MCF 10A (cell line): ENCODE results near the gene ZNF587B. TPM values are rescaled to one million over a fixed set of nuclear protein-coding genes. Genes with fewer than 3 reads are reported as not detected.
"Not testable (repeated sequence)": the region's sequence is repeated elsewhere in the genome, so short reads cannot be mapped to it uniquely, and the experiment has no call there.

Experiments
- BruUV-seq: library from RNA; stranded (reverse); fragments of 400-500 nt; replicated peaks from 2 replicates; lab custom pipeline; 2021; lab: Mats Ljungman, UMichigan
- CTCF ChIA-PET: fragments of 300-600 bp; sonication (Branson Sonifier 250); formaldehyde crosslinking; extraction: SDS; loops from one replicate; lab custom pipeline; 2021; ENCODE audit warnings: antibody characterized with exemption, inconsistent platforms; lab: Yijun Ruan, JAX
- POLR2A ChIA-PET: fragments of 300-600, 350-650 bp; sonication (Branson Sonifier 250); formaldehyde crosslinking; extraction: SDS; loops from one replicate; lab custom pipeline; 2020; ENCODE audit warnings: antibody characterized with exemption, inconsistent platforms; lab: Yijun Ruan, JAX
- DNase-seq: peaks from one replicate; pipeline ENCODE4 v3.0.0-alpha.2; 2018; ENCODE audit not compliant: unreplicated experiment
- H3K27ac Mint-ChIP-seq: one replicate; pipeline ENCODE4 v1.8.0; 2022; ENCODE audit warnings: mild to moderate bottlenecking, low read depth, mixed read lengths; ENCODE audit not compliant: unreplicated experiment
- H3K27me3 Mint-ChIP-seq: one replicate; pipeline ENCODE4 v1.8.0; 2022; ENCODE audit warnings: mixed read lengths; ENCODE audit not compliant: insufficient read depth, unreplicated experiment
- H3K36me3 Mint-ChIP-seq: one replicate; pipeline ENCODE4 v1.8.0; 2022; ENCODE audit warnings: mild to moderate bottlenecking, moderate library complexity, mixed read lengths; ENCODE audit not compliant: insufficient read depth, unreplicated experiment
- H3K4me1 Mint-ChIP-seq: one replicate; pipeline ENCODE4 v1.8.0; 2022; ENCODE audit warnings: mixed read lengths; ENCODE audit not compliant: insufficient read depth, unreplicated experiment
- H3K4me3 Mint-ChIP-seq: one replicate; pipeline ENCODE4 v1.8.0; 2022; ENCODE audit warnings: mild to moderate bottlenecking, moderate library complexity, mixed read lengths; ENCODE audit not compliant: unreplicated experiment
- H3K9me3 Mint-ChIP-seq: one replicate; pipeline ENCODE4 v1.8.0; 2022; ENCODE audit warnings: mixed read lengths; ENCODE audit not compliant: unreplicated experiment
- CTCF ChIP-seq: fragments of 200-600 bp; IDR thresholded peaks from one replicate; pipeline ENCODE4 v1.8.0; 2022; ENCODE audit warnings: antibody characterized with exemption, mild to moderate bottlenecking; ENCODE audit not compliant: unreplicated experiment
- intact Hi-C: fragments of 100-400 bp; cut with micrococcal nuclease; formaldehyde crosslinking; loops from 2 replicates; pipeline ENCODE4 v1.14.1; 2022
- total RNA-seq: library from RNA; stranded (reverse); gene quantifications from 2 replicates; pipeline ENCODE4 v1.2.3, GENCODE V29; 2022

Gene ZNF587B
- total RNA-seq, 1 experiment from 2014 or later: 19.4 TPM

- CTCF ChIA-PET: no interaction called here
- Mint-ChIP-seq H3K27me3 (no peaks in the 10 kb centered on the region), H3K4me1 (peaks cover 42% of the 10 kb centered on the region), H3K9me3 (no peaks in the 10 kb centered on the region), H3K4me3 (peak overlapping the region; percentile 82), H3K27ac (peak overlapping the region; percentile 94), H3K36me3 (peaks cover 41% of the 10 kb centered on the region)
- BruUV-seq: no TSS peak
- POLR2A ChIA-PET: interaction anchor here (0.7 to 8.0 kb wide), 6 partner anchors 10 to 121 kb away, joined by 3 to 65 read pairs (median 4); partner anchors contain the start of genes ZNF551, ZNF552, ZNF586 and ZNF776
- intact Hi-C loops: no loop called here
- no peak for TF ChIP-seq CTCF
- DNase-seq: no peak
Observed at GRCh38 chr19:57803265-57803593, 26.9 kb upstream of the ZNF587B start.

- Mint-ChIP-seq H3K9me3 (no peaks in the 10 kb centered on the region), H3K27me3 (no peaks in the 10 kb centered on the region), H3K4me1 (peaks cover 42% of the 10 kb centered on the region), H3K4me3 (peak overlapping the region; percentile 82), H3K27ac (peak overlapping the region; percentile 94), H3K36me3 (peaks cover 46% of the 10 kb centered on the region)
- ChIA-PET CTCF (interaction anchor here (0.7 kb wide), 1 partner anchor 10 kb away, joined by 3 read pairs; no protein-coding TSS in a partner anchor), POLR2A (interaction anchor here (0.6 to 8.0 kb wide), 10 partner anchors 9 to 477 kb away, joined by 3 to 65 read pairs (median 4); partner anchors contain the start of genes ZNF551, ZNF552, ZNF586 and ZNF776)
- peak; percentile 62 for DNase-seq
- intact Hi-C loops: loop anchor here (1.0 kb wide), 1 partner anchor 16 kb away; no protein-coding TSS in a partner anchor
- BruUV-seq: no TSS peak
- TF ChIP-seq CTCF: no peak
Observed at GRCh38 chr19:57803594-57804325, 26.3 kb upstream of the ZNF587B start.

- peaks cover 19% of the 10 kb centered on the region for H3K4me1 Mint-ChIP-seq
- H3K36me3 Mint-ChIP-seq: peaks cover 63% of the 10 kb centered on the region
- no peaks in the 10 kb centered on the region for H3K27me3 Mint-ChIP-seq
- no TSS peak for BruUV-seq
- H3K4me3 Mint-ChIP-seq: no peak overlapping the region
- TF ChIP-seq CTCF: no peak
- CTCF ChIA-PET: no interaction called here
- no peak for DNase-seq
- H3K9me3 Mint-ChIP-seq: no peaks in the 10 kb centered on the region
- intact Hi-C loops: no loop called here
- POLR2A ChIA-PET: interaction anchor here (1.3 kb wide), 1 partner anchor 13 kb away, joined by 3 read pairs; no protein-coding TSS in a partner anchor
- H3K27ac Mint-ChIP-seq: no peak overlapping the region
Observed at GRCh38 chr19:57807541-57807940, 22.6 kb upstream of the ZNF587B start.

GRCh38 chr19:57810410-57811295, 19.4 kb upstream of the ZNF587B start:
- H3K4me3 Mint-ChIP-seq, H3K27me3 Mint-ChIP-seq, H3K9me3 Mint-ChIP-seq, DNase-seq, H3K27ac Mint-ChIP-seq, CTCF ChIA-PET, intact Hi-C loops, BruUV-seq, POLR2A ChIA-PET: not testable (repeated sequence)
- Mint-ChIP-seq H3K4me1 (peaks cover 10% of the 10 kb centered on the region), H3K36me3 (peaks cover 62% of the 10 kb centered on the region)
